ENCODE results near the gene NPTN.
"Not testable (repeated sequence)": the region's sequence is repeated elsewhere in the genome, so short reads cannot be mapped to it uniquely, and the experiment has no call there.

The NPTN gene

DNA sequence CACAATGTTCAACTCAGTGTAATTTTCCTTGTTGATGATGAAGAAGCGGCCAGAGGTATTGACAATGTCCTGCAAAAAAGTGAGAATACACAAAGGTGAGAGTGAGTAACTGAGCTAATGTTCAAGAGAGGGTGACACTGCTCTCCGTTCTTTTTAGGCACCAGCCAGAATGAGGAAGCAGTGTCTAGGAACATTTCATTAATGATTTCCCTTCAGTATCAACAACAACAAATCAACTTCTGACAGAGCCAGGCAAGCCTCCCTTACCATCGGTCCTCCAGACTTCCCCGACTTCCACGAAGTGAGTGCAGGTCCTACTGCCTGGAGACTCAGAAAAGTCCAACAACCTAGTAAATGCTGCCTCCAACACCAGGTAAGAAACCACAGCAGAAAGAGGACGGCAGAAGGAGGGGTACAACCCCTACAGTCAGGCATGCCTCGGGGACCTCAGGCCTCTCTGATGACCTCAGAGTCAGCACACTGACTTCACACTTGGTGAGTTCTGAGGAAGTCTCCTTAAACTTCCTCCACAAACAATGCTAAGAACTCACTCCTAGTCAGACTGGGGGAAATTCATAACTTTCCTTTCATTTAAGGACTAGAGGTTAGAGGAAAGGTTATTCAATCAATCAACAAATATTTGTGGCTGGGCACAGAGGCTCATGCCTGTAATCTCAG lies 62.7 kb downstream of the NPTN start:
- DNase-seq: no peak

DNA sequence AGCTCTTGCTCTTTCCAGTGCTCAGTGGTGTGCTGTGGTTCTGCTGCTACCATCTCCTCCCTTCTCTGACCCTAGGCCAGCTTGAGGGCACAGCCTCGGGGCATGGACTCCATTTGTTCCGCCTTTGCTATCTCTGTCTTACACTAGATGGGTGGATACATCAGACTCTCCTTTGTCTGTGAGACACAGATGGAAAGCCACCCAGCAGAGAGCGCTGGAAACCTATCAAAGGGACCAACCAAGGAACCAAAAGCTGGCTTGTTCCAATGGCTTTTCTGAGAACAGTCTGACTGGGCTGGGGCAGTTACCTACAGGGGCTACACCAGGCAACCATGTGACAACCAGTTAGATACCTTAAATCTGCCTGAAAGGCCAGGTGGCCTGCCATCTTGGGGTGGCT lies 63.8 kb downstream of the NPTN start:
- DNase-seq: no peak

DNA sequence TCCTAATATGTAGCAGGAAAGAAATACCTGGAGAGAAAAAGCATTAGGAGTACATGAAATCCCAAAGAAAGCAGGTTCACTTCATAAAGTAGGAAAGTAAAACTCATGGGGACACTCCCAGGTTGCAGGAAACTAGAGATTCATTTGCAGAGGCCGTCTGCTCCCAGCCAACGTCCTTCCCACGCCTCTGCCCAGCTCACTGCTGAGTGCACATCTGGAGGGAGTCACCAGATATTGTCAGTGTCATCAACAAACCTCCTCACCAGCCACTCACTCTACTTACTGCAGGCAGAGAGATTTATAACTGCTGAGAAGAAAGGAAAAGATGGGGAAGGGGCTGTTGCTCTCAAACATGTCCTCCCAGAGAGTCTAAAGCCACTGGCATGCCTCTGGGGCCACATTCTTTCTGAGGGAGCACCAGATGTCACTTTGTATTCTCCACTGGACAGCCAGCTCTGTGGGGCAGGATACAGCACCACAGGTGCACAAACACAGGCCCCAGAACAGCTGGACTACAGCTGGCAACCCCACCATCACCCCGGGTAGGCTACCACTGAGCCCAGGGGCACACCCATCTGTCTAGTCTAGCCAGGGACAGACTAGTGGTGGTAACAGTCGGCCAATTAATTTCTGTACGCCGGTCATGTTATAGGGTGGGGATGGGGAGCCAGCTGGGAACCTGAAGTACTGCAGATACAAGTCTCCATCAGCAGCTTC lies 64.5 kb downstream of the NPTN start:
- DNase-seq: no peak

DNA sequence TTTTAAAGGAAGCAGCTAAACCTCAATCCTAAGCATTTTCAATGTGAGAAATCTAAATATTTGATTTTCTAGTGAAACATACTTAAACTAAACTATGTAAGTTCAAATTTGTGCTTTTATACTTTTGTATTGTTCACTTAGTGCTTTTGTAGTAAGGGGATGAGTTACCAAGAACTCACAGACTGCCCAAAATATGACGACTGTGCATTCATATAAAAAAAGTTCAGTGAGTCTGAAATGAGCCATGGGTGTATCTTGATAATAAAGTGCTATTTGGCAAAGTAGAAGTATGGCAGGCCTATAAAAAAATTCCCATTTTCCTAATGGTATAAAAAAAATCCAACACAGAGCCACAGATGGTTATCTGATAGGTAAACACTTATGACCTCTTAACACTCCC lies 66.2 kb downstream of the NPTN start:
- DNase-seq: no peak

DNA sequence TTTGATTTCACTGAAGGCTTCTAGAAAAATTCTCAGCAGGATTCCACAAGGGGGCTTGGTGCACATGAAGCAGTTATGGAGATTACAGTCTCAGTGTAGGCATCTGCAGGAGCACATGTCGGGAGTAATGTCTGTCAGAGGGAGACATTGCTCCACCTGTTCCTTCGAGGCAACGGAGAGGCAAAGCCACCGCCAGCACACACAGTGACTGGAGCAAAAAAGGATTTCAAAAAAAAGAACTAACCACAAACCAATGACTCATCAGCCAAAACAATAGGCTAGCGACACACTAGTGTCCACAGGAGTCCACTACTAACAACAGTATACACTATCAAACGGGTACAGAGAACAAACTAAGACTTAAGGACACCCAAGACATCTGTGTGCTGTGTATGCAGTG lies 68.9 kb downstream of the NPTN start:
- DNase-seq: no peak

DNA sequence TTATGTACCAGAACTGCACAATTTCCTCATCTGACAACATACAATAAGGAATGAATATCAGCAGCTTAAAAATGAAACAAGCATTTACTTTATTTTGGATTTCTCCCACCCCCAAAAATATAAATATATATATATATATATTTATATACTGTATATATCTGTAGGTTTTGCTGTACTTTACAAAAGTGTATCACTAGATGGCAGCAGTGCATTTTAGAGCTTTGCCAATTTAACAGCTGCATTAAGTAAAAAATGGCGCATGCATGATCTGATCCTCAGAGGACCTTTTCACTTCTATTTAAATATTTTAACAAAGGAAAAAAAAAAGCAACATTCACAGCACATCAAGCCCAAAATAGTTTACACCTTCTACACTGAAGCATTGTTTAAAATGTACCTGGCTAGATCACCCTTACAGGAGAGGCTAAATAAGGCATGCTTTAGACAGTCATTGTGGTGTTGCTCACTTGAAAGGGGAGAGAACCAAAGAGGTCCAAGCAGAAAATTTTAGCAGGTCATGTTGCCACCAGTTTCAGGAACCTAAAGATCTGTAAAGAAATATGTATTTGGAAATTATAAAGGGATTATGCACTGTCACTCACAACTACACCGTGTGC lies 72.6 kb downstream of the NPTN start:
- peak; percentile 42 for DNase-seq

DNA sequence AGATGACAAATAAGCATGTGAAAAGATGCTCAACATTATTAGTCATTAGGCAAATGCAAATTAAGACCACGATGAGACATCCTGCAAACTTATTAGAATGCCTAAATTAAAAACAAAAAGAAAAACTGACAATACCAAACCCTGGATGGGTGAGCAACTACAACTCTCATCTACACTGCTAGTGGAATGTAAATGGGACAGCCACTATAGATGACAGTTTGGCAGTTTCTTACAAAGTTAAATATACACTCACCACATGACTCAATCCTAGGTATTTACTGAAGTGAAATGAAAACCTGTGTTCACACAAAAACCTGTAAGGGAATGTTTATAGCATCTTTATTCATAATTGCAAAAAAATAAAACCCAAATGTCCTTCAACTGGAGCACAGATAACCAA lies 74.7 kb downstream of the NPTN start:
- DNase-seq: no peak

DNA sequence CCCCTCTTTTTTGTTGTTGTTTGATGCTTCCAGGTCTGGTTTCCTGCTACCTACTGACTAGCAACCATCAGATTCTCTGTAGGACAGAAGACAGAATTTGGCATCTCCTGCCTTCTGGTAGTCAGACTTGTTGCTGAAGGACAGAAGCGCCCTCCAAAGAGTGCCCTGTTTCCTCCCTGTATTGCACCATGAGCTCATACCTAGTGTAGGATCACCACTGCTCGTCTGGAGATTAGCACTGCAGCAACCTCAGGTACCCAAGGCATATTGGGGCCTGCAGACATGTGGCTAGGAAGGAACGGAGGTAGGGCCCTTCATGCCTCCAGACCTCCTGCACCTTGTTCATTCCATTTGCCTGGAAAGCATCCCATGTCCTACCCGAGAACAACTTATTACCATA lies 78.1 kb downstream of the NPTN start:
- DNase-seq: no peak

DNA sequence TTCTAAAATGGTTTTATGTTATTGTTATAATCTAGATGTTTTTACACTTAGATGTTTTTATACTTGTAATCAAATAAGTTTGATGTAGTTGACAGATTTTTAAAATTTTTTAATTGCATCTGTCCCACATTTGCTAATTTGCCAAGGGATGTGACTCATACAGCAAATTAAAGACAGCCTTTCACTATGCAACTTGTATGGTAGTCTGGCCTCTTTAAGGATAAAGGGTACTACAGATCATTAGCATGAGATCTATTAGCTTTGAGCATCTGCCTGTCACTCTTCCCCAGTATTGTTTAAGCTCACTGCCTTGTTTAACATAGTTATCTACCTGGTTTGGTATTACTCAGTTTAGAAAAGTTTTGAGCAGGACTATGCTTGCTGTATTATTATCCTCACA lies 83.0 kb downstream of the NPTN start:
- DNase-seq: no peak

DNA sequence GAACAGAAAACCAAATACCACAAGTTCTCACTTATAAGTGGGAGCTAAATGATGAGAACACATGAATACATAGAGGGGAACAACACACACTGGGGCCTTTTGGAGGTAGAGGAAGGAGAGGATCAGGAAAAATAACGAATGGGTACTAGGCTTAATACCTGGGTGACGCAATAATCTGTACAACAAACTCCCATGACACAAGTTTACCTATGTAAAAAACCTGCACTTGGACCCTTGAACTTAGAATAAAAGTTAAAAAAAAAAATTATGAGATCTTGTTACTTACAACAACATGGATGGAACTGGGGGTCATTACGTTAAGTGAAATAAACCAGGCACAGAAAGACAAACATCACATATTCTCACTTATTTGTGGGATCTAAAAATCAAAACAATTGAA lies 84.3 kb downstream of the NPTN start:
- not testable (repeated sequence) for DNase-seq

DNA sequence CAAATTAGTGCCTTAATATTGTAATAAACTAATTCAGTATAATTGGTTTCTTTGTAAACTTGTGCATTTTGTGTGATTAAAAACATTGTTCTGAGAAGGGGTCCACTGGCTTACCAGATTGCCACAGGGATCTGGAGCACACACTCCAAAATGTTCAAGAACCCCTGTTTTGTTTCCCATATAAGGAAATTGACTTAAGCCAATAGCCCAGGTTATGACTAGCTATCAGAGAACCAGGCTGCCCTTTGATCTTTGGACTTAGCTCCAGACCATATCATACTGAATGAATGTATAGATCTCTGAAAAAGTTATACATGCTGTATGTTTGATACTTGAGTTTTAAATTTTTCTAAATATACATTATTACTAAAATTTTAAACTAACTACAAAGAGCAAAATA lies 91.7 kb downstream of the NPTN start:
- no peak for DNase-seq

DNA sequence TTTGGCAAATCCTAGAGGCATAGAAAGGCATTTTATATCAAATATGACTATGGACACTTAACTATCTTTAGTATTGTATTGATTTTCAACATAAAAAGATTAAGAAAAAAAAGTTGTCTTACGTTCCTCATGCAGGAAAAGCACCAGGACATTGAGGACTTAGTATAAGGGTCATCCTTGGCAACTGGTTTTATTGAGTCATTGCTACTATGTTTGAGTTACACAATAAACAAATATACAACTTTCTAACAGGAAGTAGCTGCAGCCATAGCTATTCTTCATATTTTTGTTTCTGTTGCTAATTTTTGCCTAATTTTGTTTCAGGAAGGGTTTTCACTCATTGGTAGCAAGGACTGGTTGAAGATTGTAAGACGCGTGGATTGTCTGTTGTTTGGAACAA lies 93.0 kb downstream of the NPTN start:
- DNase-seq: no peak

DNA sequence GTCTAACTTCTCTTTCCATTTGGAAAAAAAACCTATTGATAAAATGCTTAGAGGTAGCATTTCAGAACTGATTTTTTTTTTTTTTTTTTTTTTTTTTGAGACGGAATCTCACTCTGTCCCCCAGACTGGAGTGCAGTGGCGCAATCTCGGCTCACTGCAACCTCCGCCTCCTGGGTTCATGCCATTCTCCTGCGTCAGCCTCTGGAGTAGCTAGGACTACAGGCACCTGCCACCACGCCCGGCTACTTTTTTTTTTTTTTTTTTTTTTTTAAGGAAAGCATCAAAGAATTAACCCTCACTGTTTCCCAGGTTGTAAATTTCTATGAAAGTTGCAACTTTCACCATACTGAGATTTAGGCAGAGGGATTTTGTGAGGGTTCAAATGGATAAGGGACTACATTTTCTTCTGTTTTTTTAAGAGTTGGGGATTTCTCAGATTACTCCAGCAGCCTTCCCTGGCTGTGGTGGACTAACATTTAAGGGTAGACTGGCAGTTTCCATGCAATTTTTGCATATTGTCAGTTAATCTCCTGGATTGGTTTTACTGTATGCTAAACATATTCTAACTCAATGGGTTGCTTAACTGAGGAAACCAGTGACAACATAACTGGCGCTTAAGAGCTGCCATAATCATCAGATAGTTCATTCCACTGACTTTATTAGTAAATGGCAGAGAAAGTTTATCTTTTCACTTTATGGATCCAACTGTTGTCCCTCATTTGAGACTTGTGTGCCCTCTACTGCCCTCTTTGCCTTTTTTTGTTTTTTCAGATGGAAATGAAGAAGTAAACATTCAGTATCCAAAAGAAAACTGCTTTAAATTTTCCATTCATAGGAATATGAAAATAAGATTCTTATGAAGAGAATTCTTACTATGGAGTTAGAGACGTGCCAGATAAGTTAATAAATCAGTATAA lies 93.7 kb downstream of the NPTN start:
- DNase-seq: no peak

DNA sequence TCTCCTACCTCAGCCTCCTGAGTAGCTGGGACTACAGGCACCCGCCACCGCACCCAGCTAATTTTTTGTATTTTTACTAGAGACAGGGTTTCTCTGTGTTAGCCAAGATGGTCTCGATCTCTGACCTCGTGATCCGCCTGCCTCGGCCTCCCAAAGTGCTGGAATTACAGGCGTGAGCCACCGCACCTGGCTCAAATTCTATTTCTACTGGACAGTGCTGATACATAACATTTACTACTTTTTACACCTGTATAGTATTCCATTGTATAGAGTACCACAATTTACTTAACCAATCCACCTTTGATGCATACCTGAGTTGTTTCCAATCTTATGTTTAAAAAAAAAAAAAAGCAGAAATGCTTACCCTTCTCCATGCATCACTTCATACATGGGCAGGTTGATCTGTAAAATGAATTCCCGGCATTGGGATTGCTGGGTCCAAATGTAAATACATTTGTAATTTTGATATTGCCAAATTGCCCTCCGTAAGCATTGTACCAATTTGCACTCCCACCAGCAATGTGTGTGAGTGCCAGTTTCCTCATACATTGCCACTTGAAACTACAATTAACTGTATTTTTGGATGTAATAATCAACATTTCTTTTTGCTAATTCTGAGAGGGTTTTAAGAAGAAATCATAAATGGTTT lies 94.5 kb downstream of the NPTN start:
- no peak for DNase-seq

DNA sequence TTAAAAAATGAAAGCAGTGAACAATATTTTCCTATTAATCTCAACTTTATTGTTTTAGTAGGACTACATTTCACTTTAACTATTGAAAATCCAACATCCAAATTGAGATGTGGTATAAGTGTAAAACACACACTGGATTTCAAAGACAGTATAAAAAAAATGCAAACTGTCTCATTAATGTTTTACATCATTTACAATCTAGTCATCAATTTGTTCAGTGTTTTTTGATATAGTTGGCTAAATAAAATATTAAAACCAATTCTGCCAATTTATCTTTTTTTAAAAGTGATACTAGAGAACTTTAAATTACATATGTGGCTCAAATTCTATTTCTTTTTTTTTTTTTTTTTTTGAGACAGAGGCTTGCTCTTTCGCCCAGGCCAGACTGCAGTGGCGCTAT lies 95.1 kb downstream of the NPTN start:
- no peak for DNase-seq

DNA sequence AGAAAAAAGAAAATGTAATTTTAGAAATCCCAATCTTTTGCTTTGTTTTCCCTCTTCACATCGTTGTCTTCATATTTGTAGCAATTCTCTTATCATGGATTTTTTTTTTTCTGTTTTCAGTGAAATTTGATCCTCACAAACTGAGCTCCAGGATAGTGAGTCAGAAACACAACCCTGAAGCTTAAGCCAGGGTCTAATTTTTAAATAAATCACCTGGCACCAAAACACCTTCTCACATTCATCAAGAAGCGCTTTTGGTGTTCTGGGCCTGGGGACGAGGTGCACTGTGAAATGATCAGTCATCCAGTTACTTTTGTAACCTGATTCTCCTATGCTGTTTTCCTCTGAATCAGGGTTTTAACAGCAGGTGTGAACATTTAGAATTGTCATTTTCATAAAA lies 102.5 kb downstream of the NPTN start:
- DNase-seq: no peak

DNA sequence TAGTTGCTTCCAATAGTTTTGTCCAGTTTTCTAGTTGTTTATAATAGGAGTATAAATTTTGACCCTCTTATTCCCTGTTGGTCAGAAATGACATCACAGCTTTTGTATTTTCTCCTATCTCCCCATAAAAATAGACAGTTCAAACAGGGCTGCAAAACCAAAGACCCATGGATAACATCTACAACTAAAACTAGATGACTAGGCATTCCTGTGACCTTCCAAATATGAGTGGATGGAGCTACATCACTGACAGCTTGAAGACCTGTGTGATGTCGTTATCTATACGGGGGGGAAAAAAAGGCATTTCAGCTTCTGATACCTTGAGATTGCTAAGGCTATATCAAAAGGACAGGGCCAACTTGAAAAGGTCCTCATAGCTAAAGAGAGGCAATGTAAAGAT lies 105.6 kb downstream of the NPTN start:
- no peak for DNase-seq

DNA sequence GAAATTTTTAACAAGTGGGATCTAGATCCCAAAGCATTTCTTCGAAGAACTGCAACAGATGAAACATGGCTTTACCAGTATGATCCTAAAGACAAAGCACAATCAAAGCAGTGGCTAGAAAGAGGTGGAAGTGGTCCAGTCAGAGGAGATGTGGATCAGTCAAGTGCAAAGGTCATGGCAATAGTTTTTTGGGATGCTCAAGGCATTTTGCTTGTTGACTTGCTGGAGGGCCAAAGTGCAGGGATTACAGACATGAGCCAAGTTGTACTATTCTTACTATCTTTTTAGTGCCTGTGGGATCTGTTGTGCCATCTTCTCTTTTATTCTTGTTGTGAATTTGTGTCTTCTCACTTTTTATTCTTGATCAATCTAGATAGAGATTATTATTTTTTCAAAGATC lies 108.3 kb downstream of the NPTN start:
- DNase-seq: no peak

DNA sequence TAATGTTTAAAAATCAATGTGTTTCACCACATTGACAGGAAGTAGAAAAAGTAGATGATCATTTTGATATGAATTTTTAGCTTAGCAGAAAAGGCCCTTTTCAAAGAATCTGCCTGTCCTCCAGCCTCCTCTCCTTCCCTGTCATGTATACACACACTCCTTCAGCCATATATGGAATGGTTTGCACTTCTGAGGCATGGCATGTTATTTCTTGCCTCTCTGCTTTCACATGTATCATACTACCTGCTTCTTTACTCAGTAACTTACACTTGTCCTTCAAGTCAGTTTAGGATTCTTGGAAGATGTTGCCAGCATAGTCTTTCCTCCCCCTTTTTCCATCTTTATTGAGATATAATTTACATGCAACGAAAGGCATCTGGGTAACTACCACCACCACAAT lies 111.2 kb downstream of the NPTN start:
- DNase-seq: no peak

DNA sequence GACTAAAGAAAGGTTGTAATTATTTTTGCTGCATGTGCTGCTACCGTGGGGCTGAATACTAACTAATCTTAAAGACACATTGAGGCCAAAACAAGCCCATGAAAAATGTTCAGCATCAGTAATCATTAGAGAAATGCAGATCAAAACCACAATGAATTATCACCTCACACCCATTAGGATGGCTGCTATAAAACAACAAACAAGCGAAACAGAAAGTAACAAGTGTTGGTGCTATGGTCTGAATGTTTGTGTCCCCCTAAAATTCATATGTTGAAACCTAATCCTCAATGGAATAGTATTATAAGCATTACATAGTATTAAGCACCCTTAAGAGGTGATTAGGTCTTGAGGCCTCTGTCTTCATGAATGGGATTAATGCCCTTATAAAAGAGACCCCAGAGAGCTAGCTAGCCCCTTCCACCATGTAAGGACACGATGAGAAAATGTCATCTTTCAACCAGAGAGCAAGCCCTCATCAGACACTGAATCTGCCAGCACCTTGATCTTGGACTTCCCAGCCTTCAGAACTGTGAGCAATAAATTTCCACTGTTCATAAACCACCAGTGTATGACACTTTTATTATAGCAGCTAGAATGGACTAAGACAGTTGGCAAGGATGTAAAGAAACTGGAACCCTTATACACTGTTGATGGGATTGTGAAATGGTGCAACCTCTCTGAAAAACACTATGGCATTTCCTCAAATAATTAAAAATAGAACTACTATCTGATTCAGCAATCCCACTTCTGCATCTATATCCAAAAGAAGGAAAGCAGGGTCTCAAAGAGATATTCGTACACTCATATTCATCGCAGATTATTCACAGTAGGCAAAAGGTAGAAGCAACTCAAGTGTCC lies 114.1 kb downstream of the NPTN start:
- DNase-seq: no peak

DNA sequence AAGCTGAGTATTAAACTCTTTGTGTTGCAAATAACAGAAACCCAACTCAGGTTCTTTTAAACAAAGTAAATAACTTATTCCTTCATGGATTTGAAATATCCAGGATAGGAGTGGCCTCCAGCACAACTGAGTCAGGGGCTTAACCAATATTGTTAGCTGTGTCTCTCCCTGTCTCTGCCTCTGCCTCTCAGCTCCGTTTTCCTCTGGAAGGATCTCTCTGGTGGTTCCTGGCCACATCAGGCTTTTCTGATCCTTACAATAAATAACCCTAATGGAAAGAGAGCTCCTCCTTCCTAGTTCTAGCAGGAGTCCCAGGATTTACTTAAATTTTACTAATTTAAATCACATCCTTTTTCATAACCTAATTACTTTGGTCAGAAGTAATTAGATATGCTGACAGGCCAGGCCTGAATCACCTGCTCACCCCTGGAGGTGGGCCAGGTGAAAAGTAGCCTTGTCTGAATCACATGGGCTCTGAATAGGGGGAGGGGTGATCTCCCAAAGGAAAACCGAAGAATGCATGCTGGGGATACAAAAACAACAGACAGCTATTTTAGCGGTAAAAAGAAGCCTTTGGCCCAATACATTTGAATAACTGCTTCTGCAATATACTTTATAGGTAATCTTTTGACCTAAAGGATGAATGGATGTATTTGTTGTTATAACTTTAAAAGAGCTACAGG lies 114.9 kb downstream of the NPTN start:
- DNase-seq: no peak

All from femur (tissue), 1 donor.